Activated CD4-positive, alpha-beta T cell treated with anti-CD3 and anti-CD28 coated beads, Interleukin-2, Interleukin-4, amounts not matched to agents 100 ng/mL and 50 ng/mL, durations not matched to agents 16 hours and 8 hours (primary cell): ENCODE data around the gene CDR2.
"Not testable (repeated sequence)": the region's sequence is repeated elsewhere in the genome, so short reads cannot be mapped to it uniquely, and the experiment has no call there.

ENCODE experiments used
- DNase-seq: peaks from one replicate; pipeline ENCODE4 v3.0.0-alpha.2; 2020; ENCODE audit warnings: low spot score

CDR2 gene

GRCh38 chr16:22307838-22308237 is 66.6 kb downstream of the CDR2 start:
- DNase-seq, result no peak

GRCh38 chr16:22306788-22307187 is 67.6 kb downstream of the CDR2 start:
- no peak for DNase-seq

DNA sequence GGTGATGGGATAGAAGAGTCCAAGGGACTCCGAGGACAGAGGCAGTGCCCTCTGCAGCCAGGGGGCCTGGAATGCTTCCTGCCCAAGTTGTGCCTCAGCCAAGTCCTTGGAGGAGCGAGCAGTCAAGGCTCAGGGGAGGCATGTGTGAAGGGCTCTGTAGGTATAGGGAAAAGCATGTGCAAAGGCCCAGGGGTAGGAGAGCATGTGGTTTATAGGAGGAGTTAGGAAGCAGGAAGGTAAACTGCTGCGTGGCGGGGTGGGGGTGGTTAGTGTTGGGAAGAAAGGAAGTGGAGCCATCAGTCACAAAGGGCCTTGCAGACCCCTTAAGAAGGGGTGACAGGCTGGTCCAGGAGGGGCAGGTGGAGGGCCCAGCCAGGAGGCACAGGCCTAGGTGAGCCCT is 70.0 kb downstream of the CDR2 start:
- no peak for DNase-seq

GRCh38 chr16:22302776-22303363 is 71.5 kb downstream of the CDR2 start:
- DNase-seq, result no peak

DNA sequence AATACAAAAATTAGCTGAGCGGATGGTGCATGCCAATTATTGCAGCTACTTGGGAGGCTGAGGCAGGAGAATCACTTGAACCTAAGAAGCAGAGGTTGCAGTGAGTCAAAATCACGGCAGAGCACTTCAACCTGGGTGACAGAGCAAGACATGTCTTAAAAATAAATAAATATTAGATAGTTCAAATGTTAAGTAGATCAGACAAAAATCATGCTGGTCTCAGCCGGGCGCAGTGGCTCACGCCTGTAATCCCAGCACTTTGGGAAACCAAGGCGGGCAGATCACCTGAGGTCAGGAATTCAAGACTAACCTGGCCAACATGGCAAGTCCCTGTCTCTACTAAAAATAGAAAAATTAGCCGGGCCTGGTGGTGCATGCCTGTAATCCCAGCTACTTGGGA is 73.0 kb downstream of the CDR2 start:
- not testable (repeated sequence) for DNase-seq

DNA sequence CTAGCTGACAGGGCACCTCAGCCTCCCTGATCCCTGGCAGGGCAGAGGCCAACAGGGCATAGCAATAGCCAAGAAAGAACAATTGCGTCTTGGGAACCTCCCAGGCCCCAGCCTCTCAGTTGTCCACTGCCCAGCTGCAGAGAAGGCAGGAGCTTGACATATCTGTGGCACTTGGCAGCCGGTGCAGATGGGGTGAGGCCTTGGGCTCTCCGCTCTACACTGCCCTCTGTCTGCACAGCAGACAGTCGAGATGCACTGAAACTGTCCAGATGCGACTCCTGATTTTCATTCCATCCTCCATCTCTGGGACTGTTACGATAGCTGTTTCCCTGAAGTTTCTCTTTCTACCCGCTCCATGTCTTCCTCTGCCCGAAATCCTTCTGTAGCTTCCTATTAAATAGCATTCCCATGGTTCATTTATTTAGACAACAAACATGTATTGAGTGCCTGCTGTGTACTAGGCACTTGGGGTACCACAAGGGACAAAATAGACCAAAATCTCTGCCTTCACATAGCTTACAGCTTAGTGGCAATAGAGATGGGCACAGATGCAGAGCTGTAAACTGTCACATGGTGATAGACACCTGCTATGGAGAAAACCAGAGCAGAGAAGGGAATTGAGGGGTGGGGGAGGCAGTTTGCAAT is 73.9 kb downstream of the CDR2 start:
- DNase-seq, result peak; percentile 51

DNA sequence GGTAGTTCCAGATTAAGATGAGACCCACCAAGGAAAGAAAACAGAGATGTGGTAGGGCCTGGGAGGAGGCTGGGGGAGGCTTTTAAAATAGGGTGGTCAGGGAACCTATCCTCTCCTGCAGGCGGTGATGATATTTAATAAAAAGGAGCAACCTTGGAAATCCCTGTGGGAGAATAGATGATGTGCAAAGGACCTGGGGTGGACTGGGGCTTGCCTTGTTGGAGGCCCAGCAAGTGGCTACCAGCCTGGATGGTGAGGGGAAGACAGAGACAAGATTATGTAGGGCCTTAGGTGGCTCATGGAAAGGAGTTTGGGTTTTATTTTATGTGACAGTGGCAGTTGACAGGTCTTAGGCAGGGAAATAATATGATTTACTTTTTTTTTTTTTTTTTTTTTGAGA is 75.4 kb downstream of the CDR2 start:
- DNase-seq, result no peak

- peak; percentile 86 for DNase-seq
These were observed 76.3 kb downstream of the CDR2 start for GRCh38 chr16:22297871-22298733.

- DNase-seq, result peak; percentile 99
These were observed 77.1 kb downstream of the CDR2 start, which contains the start of gene POLR3E for GRCh38 chr16:22297114-22297870. Gene POLR3E, plus strand, starts transcription at chr16:22297409. Its CDS starts 5,560 bp downstream, at chr16:22302969.

- DNase-seq, result no peak
These were observed 78.0 kb downstream of the CDR2 start for GRCh38 chr16:22296225-22297113.
